Endothelial cell of umbilical vein (primary cell): ENCODE measurements around the gene CDH2. TPM values are rescaled to one million over a fixed set of nuclear protein-coding genes. Genes with fewer than 3 reads are reported as not detected.

ENCODE experiments used
- BruUV-seq: library from RNA; stranded (reverse); fragments of 400-500 nt; replicated peaks from 2 replicates; lab custom pipeline; 2021; lab: Mats Ljungman, UMichigan
- CTCF ChIA-PET: fragments of 300-600, 350-600 bp; sonication (Branson Sonifier 250); formaldehyde crosslinking; loops from one replicate; lab custom pipeline; 2021; ENCODE audit warnings: antibody characterized with exemption, inconsistent platforms; lab: Charles Lee
- POLR2A ChIA-PET: fragments of 300-600, 350-600 bp; sonication (Branson Sonifier 250); formaldehyde crosslinking; loops from one replicate; lab custom pipeline; 2021; ENCODE audit warnings: antibody characterized with exemption, inconsistent platforms; lab: Charles Lee
- DNase-seq: peaks from one replicate; pipeline ENCODE4 v3.0.0-alpha.2; 2011; ENCODE audit warnings: low read depth, low spot score
- FAIRE-seq: peaks from 2 replicates; lab custom pipeline; 2011; peaks lifted over from hg19 to GRCh38; lab: Jason Lieb, UNC
- H2AFZ ChIP-seq: 2 replicates; pipeline ENCODE4 v1.6.0; 2012; ENCODE audit warnings: low read depth, low read length, control low read depth, inconsistent platforms
- H3K27ac ChIP-seq: 2 replicates; pipeline ENCODE4 v1.5.1; 2011; ENCODE audit warnings: low read depth, mild to moderate bottlenecking, control low read depth, low read length, moderate library complexity; ENCODE audit not compliant: insufficient read depth
- H3K27me3 ChIP-seq, 2 experiments: 2 replicates each; pipeline versions ENCODE4 v1.6.0 to v1.6.1; 2011; ENCODE audit warnings: low read length in 2 of 2, mixed read lengths in 1 of 2; ENCODE audit not compliant: control insufficient read depth in 2 of 2, insufficient read depth in 2 of 2
- H3K36me3 ChIP-seq, 2 experiments: 2 replicates in 1 of 2; 3 replicates in 1 of 2; pipeline ENCODE4 v1.5.1; 2011; ENCODE audit warnings: low read length in 2 of 2, mild to moderate bottlenecking in 1 of 2, moderate library complexity in 1 of 2; ENCODE audit not compliant: control insufficient read depth in 2 of 2, insufficient read depth in 2 of 2; ENCODE audit errors: extremely low read depth in 1 of 2
- H3K4me1 ChIP-seq: 3 replicates; pipeline ENCODE4 v1.5.1; 2011; ENCODE audit warnings: mild to moderate bottlenecking, low read length; ENCODE audit not compliant: control insufficient read depth, insufficient read depth; ENCODE audit errors: extremely low read depth
- H3K4me2 ChIP-seq: 2 replicates; pipeline ENCODE4 v1.6.1; 2011; ENCODE audit warnings: low read length, control low read depth, mixed read lengths; ENCODE audit not compliant: insufficient read depth
- H3K4me3 ChIP-seq, 3 experiments: fragments of 200-600 bp in 1 of 3; sonication (generic), shearing (Covaris generic) in 1 of 3; replicated peaks in 1 of 3; 2 replicates each; pipeline ENCODE4 v1.5.1; 2011 to 2016; ENCODE audit warnings: control low read depth in 3 of 3, low read length in 3 of 3, mild to moderate bottlenecking in 2 of 3, inconsistent platforms in 1 of 3, low read depth in 1 of 3, moderate library complexity in 1 of 3; ENCODE audit not compliant: insufficient read depth in 1 of 3
- H3K79me2 ChIP-seq: 2 replicates; pipeline ENCODE4 v1.6.0; 2012; ENCODE audit warnings: low read length, inconsistent platforms; ENCODE audit not compliant: control insufficient read depth, insufficient read depth
- H3K9ac ChIP-seq: replicated peaks from 2 replicates; pipeline ENCODE3; 2011; ENCODE audit warnings: low read length, control low read depth; ENCODE audit not compliant: insufficient read depth; ENCODE audit errors: extremely low read depth
- H3K9me1 ChIP-seq: replicated peaks from 3 replicates; pipeline ENCODE4 v1.6.0; 2011; ENCODE audit warnings: mild to moderate bottlenecking, low read length; ENCODE audit not compliant: control insufficient read depth, insufficient read depth; ENCODE audit errors: extremely low read depth
- H3K9me3 ChIP-seq: replicated peaks from 2 replicates; pipeline ENCODE4 v1.5.1; 2012; ENCODE audit warnings: low read length, inconsistent platforms; ENCODE audit not compliant: control insufficient read depth, insufficient read depth
- H4K20me1 ChIP-seq: replicated peaks from 2 replicates; pipeline ENCODE3; 2011; ENCODE audit warnings: mild to moderate bottlenecking, low read length; ENCODE audit not compliant: control insufficient read depth, insufficient read depth; ENCODE audit errors: extremely low read depth
- CTCF ChIP-seq, 2 donors: IDR thresholded peaks; 1 replicate in 1 of 2; 2 replicates in 1 of 2; pipeline ENCODE4 v1.5.1; 2011; ENCODE audit warnings: low read length in 2 of 2, mild to moderate bottlenecking in 2 of 2, moderate library complexity in 2 of 2, control low read depth in 1 of 2, inconsistent platforms in 1 of 2, low read depth in 1 of 2; ENCODE audit not compliant: insufficient read depth in 1 of 2; ENCODE audit errors: extremely low read depth in 1 of 2
- EZH2 ChIP-seq: IDR thresholded peaks from 2 replicates; pipeline ENCODE4 v1.6.1; 2012; ENCODE audit warnings: borderline replicate concordance, low read depth, mild to moderate bottlenecking, moderate library complexity, low read length, inconsistent platforms; ENCODE audit not compliant: severe bottlenecking
- GATA2 ChIP-seq: IDR thresholded peaks from 2 replicates; pipeline ENCODE4 v1.7.0; 2011; ENCODE audit warnings: low read depth, mild to moderate bottlenecking, moderate library complexity, mixed read lengths, low read length; ENCODE audit not compliant: insufficient read length, insufficient read depth
- JUN ChIP-seq: IDR thresholded peaks from 2 replicates; pipeline ENCODE4 v1.6.1; 2011; ENCODE audit warnings: borderline replicate concordance, low read depth; ENCODE audit not compliant: insufficient read length, insufficient read depth
- MYC ChIP-seq: IDR thresholded peaks from one replicate; pipeline ENCODE4 v1.6.1; 2011; ENCODE audit warnings: mild to moderate bottlenecking, low read depth, low read length
- POLR2A ChIP-seq: IDR thresholded peaks from 2 replicates; pipeline ENCODE4 v1.6.1; 2012; ENCODE audit warnings: low read depth, mild to moderate bottlenecking, control low read depth, low read length
- dilution Hi-C: fragments of 300-500 bp; cut with MboI; formaldehyde crosslinking; loops from one replicate; pipeline ENCODE4 v1.15.0; 2019; ENCODE audit warnings: low sequenced_read_pairs; ENCODE audit not compliant: extremely low pct_ligation_motif_present
- intact Hi-C: fragments of 100-400 bp; cut with micrococcal nuclease; formaldehyde crosslinking; loops from one replicate; pipeline ENCODE4 v1.10.0; 2022
- polyA plus RNA-seq, 4 experiments: library from polyadenylated mRNA; depleted of rRNA in 3 of 4; stranded (reverse) in 3 of 4; unstranded in 1 of 4; fragments of >200 nt; gene quantifications; 2 replicates each; pipeline versions ENCODE4 v1.2.1 to v1.2.3, GENCODE V29; 2011 to 2012; ENCODE audit warnings: missing spikeins in 1 of 4
- total RNA-seq: library from RNA; stranded (reverse); gene quantifications from 2 replicates; pipeline ENCODE4 v1.2.3, GENCODE V29; 2021
- TF ChIP-seq, protein P1 (sequence below): IDR thresholded peaks from 2 replicates; pipeline ENCODE4 v1.6.1; 2011; ENCODE audit not compliant: insufficient read depth, insufficient read length

Gene CDH2
- total and polyA plus RNA-seq, 2 donors (not counting 3 experiments of a cell fraction or from before 2014, with no cell fraction given) = 37.6 to 59.5 TPM

- Histone ChIP-seq H3K36me3 (no peaks in the 10 kb centered on the region), H3K9me1 (no peaks in the 10 kb centered on the region), H3K9me3 (no peaks in the 10 kb centered on the region), H3K27me3 (no peaks in the 10 kb centered on the region), H3K4me3 (no peak overlapping the region), H3K79me2 (peaks cover 22% of the 10 kb centered on the region), H3K4me2 (no peak overlapping the region), H3K9ac (no peak overlapping the region), H4K20me1 (no peaks in the 10 kb centered on the region), H2AFZ (no peak overlapping the region), H3K4me1 (peaks cover 10% of the 10 kb centered on the region), H3K27ac (no peak overlapping the region)
- CTCF ChIA-PET = no interaction called here
- BruUV-seq = no TSS peak
- intact Hi-C loops = no loop called here
- dilution Hi-C loops = no loop called here
- TF ChIP-seq MYC (no peak), JUN (no peak), EZH2 (no peak), GATA2 (no peak), POLR2A (no peak), CTCF (IDR thresholded peaks at IDR 0.05; ENCODE audit: extremely low read depth in 1 of 2, insufficient read depth in 1 of 2, low read depth in 1 of 2, low read length in 2 of 2) (no peak)
- TF ChIP-seq, protein P1, sequence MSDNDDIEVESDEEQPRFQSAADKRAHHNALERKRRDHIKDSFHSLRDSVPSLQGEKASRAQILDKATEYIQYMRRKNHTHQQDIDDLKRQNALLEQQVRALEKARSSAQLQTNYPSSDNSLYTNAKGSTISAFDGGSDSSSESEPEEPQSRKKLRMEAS = no peak
- no peak for DNase-seq
- POLR2A ChIA-PET = no interaction called here
- FAIRE-seq = no peak
These were observed 27.0 kb downstream of the CDH2 start for GRCh38 chr18:28149810-28150420.
